ENCODE measurements around the gene STK32A. TPM values are rescaled to one million over a fixed set of nuclear protein-coding genes. Genes with fewer than 3 reads are reported as not detected.

Gene STK32A
- total and polyA plus RNA-seq, 2 experiments from 2014 or later: 2.4 to 2.8 TPM

GRCh38 chr5:147225938-147226337 is 8.9 kb upstream of the STK32A start (continued):
- TF ChIP-seq ZNF462 (CRISPR knock-in tag; IDR thresholded peaks at IDR 0.05) (no peak), ZNF331 (CRISPR knock-in tag; IDR thresholded peaks at IDR 0.05; ENCODE audit: low read depth) (no peak), EZH2phosphoT487 (IDR thresholded peaks at IDR 0.05; ENCODE audit: unreplicated experiment) (no peak), JUNB (IDR thresholded peaks at IDR 0.05; ENCODE audit: unreplicated experiment) (no peak), CREB1 (CRISPR knock-in tag; IDR thresholded peaks at IDR 0.05; ENCODE audit: low read depth) (no peak), POLR2AphosphoS5 (IDR thresholded peaks at IDR 0.05; ENCODE audit: low read depth) (no peak), CTCF (conservative IDR thresholded peaks at IDR 0.05; ENCODE audit: low read depth in 2 of 2) (no peak), STAT1 (IDR thresholded peaks at IDR 0.05; ENCODE audit: unreplicated experiment) (no peak)

GRCh38 chr5:147226512-147226911 is 8.3 kb upstream of the STK32A start:
- Mint-ChIP-seq H3K27ac (no peak overlapping the region), H3K36me3 (ENCODE audit: low read depth) (no peaks in the 10 kb centered on the region), H3K4me3 (no peak overlapping the region), H3K9me3 (no peaks in the 10 kb centered on the region), H3K4me1 (peaks cover 10% of the 10 kb centered on the region), H3K27me3 (ENCODE audit: insufficient read depth, low read depth, poor library complexity) (peaks cover 2% of the 10 kb centered on the region)
- H3K4me2 ChIP-seq: no peak overlapping the region
- H3K4me1 ChIP-seq (ENCODE audit: insufficient read depth): peaks cover 14% of the 10 kb centered on the region
- H3F3A ChIP-seq (replicated peaks; ENCODE audit: low read depth): no peaks in the 10 kb centered on the region
- H3K27ac ChIP-seq (ENCODE audit: low read depth): no peak overlapping the region
- H2AFZ ChIP-seq: peak overlapping the region; percentile 72; the same call in 1 of the 2 replicates
- H3K36me3 ChIP-seq (ENCODE audit: insufficient read depth): no peaks in the 10 kb centered on the region
- no peaks in the 10 kb centered on the region for H4K20me1 ChIP-seq (replicated peaks; ENCODE audit: insufficient read depth)
- H3K79me2 ChIP-seq (replicated peaks; ENCODE audit: insufficient read depth): no peaks in the 10 kb centered on the region
- TF ChIP-seq ZNF331 (CRISPR knock-in tag; IDR thresholded peaks at IDR 0.05; ENCODE audit: low read depth) (no peak), REST (IDR thresholded peaks at IDR 0.05; ENCODE audit: unreplicated experiment) (no peak), NANOG (IDR thresholded peaks at IDR 0.05; ENCODE audit: borderline replicate concordance) (no peak), CTCF (conservative IDR thresholded peaks at IDR 0.05; ENCODE audit: low read depth in 2 of 2) (no peak), EZH2 (IDR thresholded peaks at IDR 0.05; ENCODE audit: low read depth, unreplicated experiment) (no peak), CREB1 (CRISPR knock-in tag; IDR thresholded peaks at IDR 0.05; ENCODE audit: low read depth) (no peak), ZNF114 (CRISPR knock-in tag; IDR thresholded peaks at IDR 0.05) (no peak), EZH2phosphoT487 (IDR thresholded peaks at IDR 0.05; ENCODE audit: unreplicated experiment) (no peak)
- H3K27me3 ChIP-seq (ENCODE audit: insufficient read depth): no peaks in the 10 kb centered on the region
- ATAC-seq (no peak), DNase-seq (ENCODE audit: low spot score) (no peak)
- H3K4me3 ChIP-seq: no peak overlapping the region
- no peaks in the 10 kb centered on the region for H3K9me2 ChIP-seq (ENCODE audit: insufficient read depth)
